HG03025 (cell line): ENCODE data around the gene GALNT10.
A peak's percentile ranks its signal among the peaks of the same experiment; 100 is the strongest.

ENCODE experiments used
- ATAC-seq: cut with Tn5 transposase; IDR thresholded peaks from one replicate; pipeline ENCODE4 v1.9.1; 2021; ENCODE audit warnings: mild to moderate bottlenecking, moderate library complexity; ENCODE audit not compliant: unreplicated experiment, low FRiP score

GALNT10 gene

GRCh38 chr5:154368041-154368800, 177.7 kb downstream of the GALNT10 start:
- no peak for ATAC-seq

GRCh38 chr5:154369682-154370081, 179.1 kb downstream of the GALNT10 start:
- no peak for ATAC-seq

GRCh38 chr5:154370119-154370518, 179.6 kb downstream of the GALNT10 start:
- ATAC-seq: no peak

DNA sequence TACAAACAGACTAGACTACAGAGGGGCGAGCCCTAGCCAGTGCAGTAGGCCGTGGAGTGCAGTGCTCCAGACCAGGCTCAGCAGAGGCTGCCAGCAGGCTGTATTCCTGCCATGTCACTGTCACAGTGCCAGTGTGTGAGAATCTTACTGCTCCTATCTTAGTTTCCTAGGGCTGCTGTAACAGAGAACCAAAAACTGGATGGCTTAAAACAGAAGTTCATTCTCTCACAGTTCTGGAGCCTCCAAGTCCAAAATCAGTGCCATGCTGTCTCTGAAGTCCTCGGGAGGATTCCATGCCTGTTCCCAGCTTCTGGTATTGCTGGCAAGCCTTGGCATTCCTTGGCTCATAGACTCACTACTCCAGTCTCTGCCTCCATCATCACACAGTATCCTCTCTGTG, 180.3 kb downstream of the GALNT10 start:
- ATAC-seq: no peak

- no peak for ATAC-seq
Observed at GRCh38 chr5:154371687-154372086, 181.2 kb downstream of the GALNT10 start.

DNA sequence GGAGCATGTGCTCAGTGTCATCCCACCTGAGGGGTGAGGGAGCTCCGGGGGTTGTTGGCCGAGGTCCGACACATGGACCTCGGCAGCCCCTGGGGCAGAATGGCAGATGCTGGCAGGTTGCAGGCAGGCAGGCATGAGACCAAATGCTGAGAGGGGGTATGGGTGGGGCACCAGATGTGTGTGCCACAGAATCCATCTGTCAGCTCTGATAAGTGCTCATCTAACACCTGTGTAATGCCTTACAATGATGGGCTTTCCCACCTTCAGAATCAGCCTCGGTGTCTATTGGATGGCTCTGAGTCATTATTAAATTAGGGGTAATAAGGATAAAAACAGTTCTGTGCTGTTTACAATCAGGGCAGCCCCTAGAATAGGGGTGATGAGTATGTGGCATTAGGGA, 182.1 kb downstream of the GALNT10 start:
- ATAC-seq: no peak

DNA sequence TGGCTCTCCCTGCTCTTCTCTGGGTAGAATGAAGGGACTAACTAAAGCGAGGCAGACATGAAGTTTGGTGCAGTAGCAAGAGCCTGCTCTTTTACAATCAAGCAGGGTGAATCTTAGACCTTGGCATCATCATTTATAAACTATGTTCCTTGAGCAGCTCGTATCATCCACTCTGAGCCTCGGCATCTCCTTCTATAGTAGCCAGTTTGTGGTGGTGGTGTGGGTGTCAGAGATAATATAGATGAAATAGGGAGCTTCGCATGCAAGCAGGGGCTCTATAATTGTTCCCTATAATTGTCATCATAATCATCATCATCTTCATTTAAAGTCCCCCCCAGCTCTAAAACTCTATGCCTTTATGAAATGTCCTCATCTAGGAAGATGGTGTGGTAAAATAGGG, 182.8 kb downstream of the GALNT10 start:
- no peak for ATAC-seq

GRCh38 chr5:154373729-154374179, 183.2 kb downstream of the GALNT10 start:
- no peak for ATAC-seq

- ATAC-seq: no peak
Observed at GRCh38 chr5:154374264-154374663, 183.7 kb downstream of the GALNT10 start.

GRCh38 chr5:154375329-154376008, 184.9 kb downstream of the GALNT10 start:
- ATAC-seq: no peak

- ATAC-seq: no peak
Observed at GRCh38 chr5:154376481-154376880, 185.9 kb downstream of the GALNT10 start.

GRCh38 chr5:154377754-154378533, 187.4 kb downstream of the GALNT10 start:
- no peak for ATAC-seq

DNA sequence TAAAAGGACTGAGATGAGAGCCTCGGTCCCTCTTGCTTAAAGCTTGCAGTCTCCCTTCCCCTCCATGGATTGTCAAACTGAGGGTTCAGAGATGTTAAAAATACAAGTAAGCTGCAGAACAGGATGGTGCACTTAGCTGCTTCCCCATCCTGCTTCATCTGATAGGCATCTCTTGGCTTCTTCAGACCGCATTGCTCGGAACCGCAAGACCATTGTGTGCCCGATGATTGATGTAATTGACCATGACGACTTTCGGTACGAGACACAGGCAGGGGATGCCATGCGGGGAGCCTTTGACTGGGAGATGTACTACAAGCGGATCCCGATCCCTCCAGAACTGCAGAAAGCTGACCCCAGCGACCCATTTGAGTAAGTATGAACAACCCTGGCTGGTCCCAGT, 189.7 kb downstream of the GALNT10 start:
- no peak for ATAC-seq

GRCh38 chr5:154384480-154385235, 194.1 kb downstream of the GALNT10 start:
- ATAC-seq: peak; percentile 98

DNA sequence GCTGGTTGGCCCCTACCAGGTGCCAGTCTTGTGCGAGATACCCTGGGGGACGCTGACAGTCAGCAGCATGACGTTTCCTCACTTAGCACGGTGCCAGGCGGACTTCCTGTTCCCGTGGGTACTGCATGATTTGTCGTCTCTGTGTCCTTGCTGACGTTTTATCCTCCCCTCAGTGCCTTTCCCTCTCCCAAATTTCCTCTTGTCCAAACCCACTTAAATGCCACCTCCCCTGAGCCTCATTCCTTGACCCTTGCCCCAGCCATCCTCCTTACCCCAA, 194.6 kb downstream of the GALNT10 start:
- no peak for ATAC-seq

GRCh38 chr5:154386952-154387629, 196.6 kb downstream of the GALNT10 start:
- no peak for ATAC-seq

- ATAC-seq: no peak
Observed at GRCh38 chr5:154388842-154389241, 198.3 kb downstream of the GALNT10 start.

GRCh38 chr5:154390096-154390495, 199.6 kb downstream of the GALNT10 start:
- no peak for ATAC-seq

- ATAC-seq: no peak
Observed at GRCh38 chr5:154390746-154391359, 200.3 kb downstream of the GALNT10 start.

GRCh38 chr5:154391788-154392187, 201.3 kb downstream of the GALNT10 start:
- ATAC-seq: no peak
